Coronary artery (tissue), 2 donors: ENCODE results near the gene GPATCH3.

Experiments used
- DNase-seq: peaks from one replicate; pipeline ENCODE4 v3.0.0-alpha.2; 2017; ENCODE audit warnings: low spot score
- H3K27ac ChIP-seq, 2 donors: fragments of 200-600 bp; sonication (generic); one replicate each; pipeline ENCODE4 v1.5.1; 2016 to 2019
- H3K4me3 ChIP-seq: fragments of 200-600 bp; sonication (generic); 2 replicates; pipeline ENCODE4 v1.5.1; 2016; ENCODE audit warnings: mild to moderate bottlenecking, moderate library complexity
- CTCF ChIP-seq: fragments of 200-600 bp; sonication (generic); IDR thresholded peaks from one replicate; pipeline ENCODE4 v1.5.1; 2019; ENCODE audit warnings: antibody characterized with exemption

The GPATCH3 gene

GRCh38 chr1:26922901-26923300 is 22.6 kb upstream of the GPATCH3 start:
- no peak for TF ChIP-seq CTCF
- DNase-seq, result no peak
- peak overlapping the region; percentile 99 for H3K4me3 ChIP-seq
- H3K27ac ChIP-seq, result no peak overlapping the region

- no peak for TF ChIP-seq CTCF
- H3K4me3 ChIP-seq, result peak overlapping the region; percentile 99
- no peak overlapping the region for H3K27ac ChIP-seq
- DNase-seq, result no peak
Observed at GRCh38 chr1:26922431-26922729, 22.1 kb upstream of the GPATCH3 start.

GRCh38 chr1:26921540-26922430 is 21.5 kb upstream of the GPATCH3 start, which contains the start of gene NUDC:
TSS of gene NUDC (plus strand) at chr1:26921743. CDS start at chr1:26921849, 106 bp downstream.
- H3K4me3 ChIP-seq, result peak within 1 kb of the TSS; percentile 99
- peak; percentile 98 for DNase-seq
- no peak for TF ChIP-seq CTCF
- peak within 1 kb of the TSS; percentile 73 to 97 for H3K27ac ChIP-seq

GRCh38 chr1:26921126-26921539 is 20.9 kb upstream of the GPATCH3 start:
- no peak for DNase-seq
- Histone ChIP-seq H3K4me3 (peak overlapping the region; percentile 99), H3K27ac (peak overlapping the region; percentile 73 to 97)
- no peak for TF ChIP-seq CTCF

- DNase-seq, result no peak
- no peak overlapping the region for H3K4me3 ChIP-seq
- no peak overlapping the region for H3K27ac ChIP-seq
- no peak for TF ChIP-seq CTCF
Observed at GRCh38 chr1:26915204-26915842, 15.1 kb upstream of the GPATCH3 start.

- H3K27ac ChIP-seq, result no peak within 1 kb of the TSS
- no peak within 1 kb of the TSS for H3K4me3 ChIP-seq
- DNase-seq, result no peak
- no peak for TF ChIP-seq CTCF
Observed at GRCh38 chr1:26913754-26914619, 13.7 kb upstream of the GPATCH3 start, which contains the start of gene NR0B2. TSS of gene NR0B2 (minus strand) at chr1:26913975. CDS start at chr1:26913940, 35 bp downstream.
